ENCODE measurements around the gene MERTK. TPM values are rescaled to one million over a fixed set of nuclear protein-coding genes. Genes with fewer than 3 reads are reported as not detected.
"Not testable (repeated sequence)": the region's sequence is repeated elsewhere in the genome, so short reads cannot be mapped to it uniquely, and the experiment has no call there.

MERTK gene
- total and polyA plus RNA-seq, 2 donors (not counting 1 experiment from before 2014, with no cell fraction given): 0.04 to 0.34 TPM

GRCh38 chr2:112035786-112036185, 137.4 kb downstream of the MERTK start:
- ChIA-PET CTCF (interaction anchor here (0.7 to 1.2 kb wide), 2 partner anchors 14 to 141 kb away, joined by 3 read pairs; no protein-coding TSS in a partner anchor), POLR2A (no interaction called here)
- H3K4me3 ChIP-seq (ENCODE audit: control extremely low read depth in 1 of 5, extremely low read depth in 1 of 5, insufficient read depth in 1 of 5, low read depth in 2 of 5, low read length in 4 of 5): no peak overlapping the region
- H3K36me3 ChIP-seq (replicated peaks in 1 of 2; ENCODE audit: control extremely low read depth in 1 of 2, control insufficient read depth in 1 of 2, extremely low read depth in 1 of 2, insufficient read depth in 2 of 2, low read length in 1 of 2): no peaks in the 10 kb centered on the region
- no peaks in the 10 kb centered on the region for H3K4me1 ChIP-seq (ENCODE audit: control insufficient read depth in 2 of 2, insufficient read depth in 2 of 2, low read length in 2 of 2)
- H3K4me3 Mint-ChIP-seq: no peak overlapping the region
- H3K4me2 ChIP-seq (replicated peaks; ENCODE audit: low read depth, low read length, poor library complexity, severe bottlenecking): no peak overlapping the region
- intact Hi-C loops (cut with micrococcal nuclease): no loop called here
- H3K9ac ChIP-seq (ENCODE audit: low read length): no peak overlapping the region
- no peaks in the 10 kb centered on the region for H3K4me1 Mint-ChIP-seq
- TF ChIP-seq EZH2 (IDR thresholded peaks at IDR 0.05; ENCODE audit: borderline replicate concordance, insufficient read depth, low read depth, low read length, poor library complexity, severe bottlenecking): no peak
- no peak for TF ChIP-seq CTCF (IDR thresholded peaks at IDR 0.05)
- H2AFZ ChIP-seq (ENCODE audit: insufficient read depth, low read depth, low read length, poor library complexity, severe bottlenecking): no peak overlapping the region
- DNase-seq (no peak), ATAC-seq (ENCODE audit: low read depth) (no peak)
- H3K79me2 ChIP-seq (ENCODE audit: control insufficient read depth, insufficient read depth, low read length): no peaks in the 10 kb centered on the region
- H3K9me3 Mint-ChIP-seq (ENCODE audit: insufficient read depth): peaks cover 2% of the 10 kb centered on the region
- no peak overlapping the region for H3K27ac Mint-ChIP-seq
- WGBS (ENCODE audit: insufficient coverage): no CpG with 5 or more reads among the region's 1 CpG
- peaks cover 4 to 16% (median 6%) of the 10 kb centered on the region in 3 donors for H3K9me3 ChIP-seq (ENCODE audit: control extremely low read depth in 1 of 3, control insufficient read depth in 2 of 3, insufficient read depth in 1 of 3, low read length in 2 of 3)
- H4K20me1 ChIP-seq (ENCODE audit: control insufficient read depth, insufficient read depth, low read length, poor library complexity, severe bottlenecking): no peaks in the 10 kb centered on the region
- H3K27me3 ChIP-seq (replicated peaks in 1 of 4; ENCODE audit: control extremely low read depth in 1 of 4, control insufficient read depth in 3 of 4, insufficient read depth in 4 of 4, low read length in 3 of 4): peaks cover 0 to 5% (median 2%) of the 10 kb centered on the region in 4 experiments
- H3K27me3 Mint-ChIP-seq: peaks cover 4% of the 10 kb centered on the region
- no peak overlapping the region for H3K27ac ChIP-seq (ENCODE audit: low read length in 2 of 2)

- H3K27me3 Mint-ChIP-seq; H3K4me3 Mint-ChIP-seq; POLR2A ChIA-PET; intact Hi-C loops (cut with micrococcal nuclease); H3K9me3 Mint-ChIP-seq (ENCODE audit: insufficient read depth); H3K79me2 ChIP-seq (ENCODE audit: control insufficient read depth, insufficient read depth, low read length); H4K20me1 ChIP-seq (ENCODE audit: control insufficient read depth, insufficient read depth, low read length, poor library complexity, severe bottlenecking); DNase-seq; H3K27me3 ChIP-seq (replicated peaks in 1 of 4; ENCODE audit: control extremely low read depth in 1 of 4, control insufficient read depth in 3 of 4, insufficient read depth in 4 of 4, low read length in 3 of 4); H3K4me1 Mint-ChIP-seq; H3K4me1 ChIP-seq (ENCODE audit: control insufficient read depth in 2 of 2, insufficient read depth in 2 of 2, low read length in 2 of 2); H3K9ac ChIP-seq (ENCODE audit: low read length); ATAC-seq (ENCODE audit: low read depth); H3K4me2 ChIP-seq (replicated peaks; ENCODE audit: low read depth, low read length, poor library complexity, severe bottlenecking); H3K27ac ChIP-seq (ENCODE audit: low read length in 2 of 2); H3K36me3 ChIP-seq (replicated peaks in 1 of 2; ENCODE audit: control extremely low read depth in 1 of 2, control insufficient read depth in 1 of 2, extremely low read depth in 1 of 2, insufficient read depth in 2 of 2, low read length in 1 of 2); H3K4me3 ChIP-seq (ENCODE audit: control extremely low read depth in 1 of 5, extremely low read depth in 1 of 5, insufficient read depth in 1 of 5, low read depth in 2 of 5, low read length in 4 of 5); H2AFZ ChIP-seq (ENCODE audit: insufficient read depth, low read depth, low read length, poor library complexity, severe bottlenecking); H3K27ac Mint-ChIP-seq; CTCF ChIA-PET: not testable (repeated sequence)
- WGBS (ENCODE audit: insufficient coverage): 98% methylated on average over 10 of the region's 12 CpGs
- peaks cover 4 to 19% (median 6%) of the 10 kb centered on the region in 3 donors for H3K9me3 ChIP-seq (ENCODE audit: control extremely low read depth in 1 of 3, control insufficient read depth in 2 of 3, insufficient read depth in 1 of 3, low read length in 2 of 3)
These were observed 141.1 kb downstream of the MERTK start for GRCh38 chr2:112039556-112039955.

GRCh38 chr2:112040066-112040465, 141.7 kb downstream of the MERTK start:
- H3K9ac ChIP-seq (ENCODE audit: low read length); H3K4me3 Mint-ChIP-seq; H4K20me1 ChIP-seq (ENCODE audit: control insufficient read depth, insufficient read depth, low read length, poor library complexity, severe bottlenecking); intact Hi-C loops (cut with micrococcal nuclease); H2AFZ ChIP-seq (ENCODE audit: insufficient read depth, low read depth, low read length, poor library complexity, severe bottlenecking); H3K79me2 ChIP-seq (ENCODE audit: control insufficient read depth, insufficient read depth, low read length); H3K4me3 ChIP-seq (ENCODE audit: control extremely low read depth in 1 of 5, extremely low read depth in 1 of 5, insufficient read depth in 1 of 5, low read depth in 2 of 5, low read length in 4 of 5); H3K4me1 Mint-ChIP-seq; H3K27me3 ChIP-seq (replicated peaks in 1 of 4; ENCODE audit: control extremely low read depth in 1 of 4, control insufficient read depth in 3 of 4, insufficient read depth in 4 of 4, low read length in 3 of 4); H3K9me3 Mint-ChIP-seq (ENCODE audit: insufficient read depth); H3K27ac Mint-ChIP-seq; H3K27ac ChIP-seq (ENCODE audit: low read length in 2 of 2); H3K4me2 ChIP-seq (replicated peaks; ENCODE audit: low read depth, low read length, poor library complexity, severe bottlenecking); CTCF ChIA-PET; H3K27me3 Mint-ChIP-seq; ATAC-seq (ENCODE audit: low read depth); H3K4me1 ChIP-seq (ENCODE audit: control insufficient read depth in 2 of 2, insufficient read depth in 2 of 2, low read length in 2 of 2); POLR2A ChIA-PET; DNase-seq; H3K36me3 ChIP-seq (replicated peaks in 1 of 2; ENCODE audit: control extremely low read depth in 1 of 2, control insufficient read depth in 1 of 2, extremely low read depth in 1 of 2, insufficient read depth in 2 of 2, low read length in 1 of 2): not testable (repeated sequence)
- WGBS (ENCODE audit: insufficient coverage): 94% methylated on average over 2 of the region's 2 CpGs
- peaks cover 4 to 24% (median 6%) of the 10 kb centered on the region in 3 donors for H3K9me3 ChIP-seq (ENCODE audit: control extremely low read depth in 1 of 3, control insufficient read depth in 2 of 3, insufficient read depth in 1 of 3, low read length in 2 of 3)
